H7 (cell line): ENCODE data around the gene NFIA. TPM values are rescaled to one million over a fixed set of nuclear protein-coding genes. Genes with fewer than 3 reads are reported as not detected.

Source experiments
- DNase-seq: peaks from one replicate; pipeline ENCODE4 v3.0.0; 2012
- H3K27me3 ChIP-seq: 2 replicates; pipeline ENCODE4 v1.6.0; 2011; ENCODE audit warnings: mild to moderate bottlenecking, low read length; ENCODE audit not compliant: control insufficient read depth, insufficient read depth
- H3K36me3 ChIP-seq: replicated peaks from 2 replicates; pipeline ENCODE4 v1.5.1; 2011; ENCODE audit warnings: low read length; ENCODE audit not compliant: control insufficient read depth, insufficient read depth
- H3K4me3 ChIP-seq: 2 replicates; pipeline ENCODE4 v1.5.1; 2011; ENCODE audit warnings: low read depth, mild to moderate bottlenecking, control low read depth, low read length, moderate library complexity; ENCODE audit not compliant: insufficient read depth
- total RNA-seq: library from RNA; depleted of rRNA; stranded (reverse); fragments of >200 nt; shearing (Covaris generic); gene quantifications from 2 replicates; pipeline ENCODE4 v1.2.3, GENCODE V29; 2014

NFIA gene
- total RNA-seq, 1 experiment from 2014 or later: 11.3 TPM

DNA sequence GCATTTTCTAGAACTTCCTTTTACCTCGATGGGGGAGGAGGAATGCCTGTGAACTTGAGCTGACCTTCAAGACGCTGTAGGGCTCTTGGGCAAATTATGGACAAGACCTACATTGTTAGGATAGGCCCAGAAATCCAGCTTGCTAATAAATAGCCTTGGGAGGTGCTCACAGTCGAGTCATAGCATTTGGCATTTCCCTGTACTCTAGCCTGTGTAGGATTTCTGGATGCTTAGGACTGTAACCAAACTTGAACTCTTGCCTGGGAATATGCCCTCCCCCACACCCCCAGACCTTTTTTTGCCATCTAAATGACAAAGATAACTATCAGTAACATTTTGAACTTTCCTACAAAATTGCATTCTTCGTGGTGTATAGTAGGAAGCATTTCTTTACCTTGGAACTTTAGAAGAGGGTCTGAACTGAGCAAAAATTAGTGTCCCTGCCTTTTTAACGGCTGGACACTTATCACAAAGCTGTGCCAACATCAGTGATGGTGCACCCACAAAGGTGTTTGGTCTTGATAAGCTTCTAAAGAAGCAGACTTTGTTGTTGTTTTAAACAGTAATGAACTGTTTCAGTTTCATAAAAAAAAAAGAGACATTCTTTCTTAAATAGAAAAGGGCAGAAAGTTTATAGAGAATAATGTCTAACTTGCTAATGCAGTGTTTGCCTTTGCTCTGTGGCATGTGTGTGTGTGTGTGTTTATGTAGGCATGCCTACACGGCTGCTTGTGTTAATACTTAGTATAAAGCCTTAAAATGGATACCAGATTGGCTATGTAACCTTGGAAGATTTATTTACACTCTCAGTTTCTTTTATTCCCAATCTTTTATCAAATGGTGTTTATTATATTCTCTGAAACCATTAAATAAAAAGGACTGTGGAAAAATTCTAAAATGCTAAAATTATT, 88.2 kb downstream of the NFIA start:
- Histone ChIP-seq H3K27me3 (no peaks in the 10 kb centered on the region), H3K4me3 (no peak overlapping the region), H3K36me3 (no peaks in the 10 kb centered on the region)
- DNase-seq: no peak

GRCh38 chr1:61171346-61171745, 89.0 kb downstream of the NFIA start:
- no peak for DNase-seq
- H3K4me3 ChIP-seq: no peak overlapping the region
- H3K27me3 ChIP-seq: no peaks in the 10 kb centered on the region
- H3K36me3 ChIP-seq: no peaks in the 10 kb centered on the region

DNA sequence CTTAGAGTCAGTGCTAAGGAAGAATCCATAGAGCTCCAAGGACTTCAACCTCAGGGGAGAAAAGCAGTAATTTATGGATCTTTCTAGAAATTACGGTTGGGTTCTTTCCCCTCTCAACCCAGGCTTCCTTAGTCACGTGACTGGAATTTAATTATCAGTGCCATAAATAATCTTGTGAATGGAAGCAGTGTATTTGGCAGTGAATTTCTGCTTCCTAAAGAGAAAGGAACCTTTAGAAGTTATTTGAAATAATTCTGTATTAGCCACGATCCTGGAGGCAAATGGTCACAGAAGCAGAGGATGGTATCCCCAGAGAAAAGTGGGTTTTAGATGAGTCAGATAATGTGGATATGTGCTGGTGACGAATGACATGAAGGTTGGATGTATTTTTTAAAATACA, 89.6 kb downstream of the NFIA start:
- H3K36me3 ChIP-seq: no peaks in the 10 kb centered on the region
- H3K27me3 ChIP-seq: no peaks in the 10 kb centered on the region
- no peak for DNase-seq
- H3K4me3 ChIP-seq: no peak overlapping the region

- no peaks in the 10 kb centered on the region for H3K27me3 ChIP-seq
- no peak for DNase-seq
- H3K36me3 ChIP-seq: no peaks in the 10 kb centered on the region
- no peak overlapping the region for H3K4me3 ChIP-seq
Observed at GRCh38 chr1:61173118-61173517, 90.8 kb downstream of the NFIA start.

DNA sequence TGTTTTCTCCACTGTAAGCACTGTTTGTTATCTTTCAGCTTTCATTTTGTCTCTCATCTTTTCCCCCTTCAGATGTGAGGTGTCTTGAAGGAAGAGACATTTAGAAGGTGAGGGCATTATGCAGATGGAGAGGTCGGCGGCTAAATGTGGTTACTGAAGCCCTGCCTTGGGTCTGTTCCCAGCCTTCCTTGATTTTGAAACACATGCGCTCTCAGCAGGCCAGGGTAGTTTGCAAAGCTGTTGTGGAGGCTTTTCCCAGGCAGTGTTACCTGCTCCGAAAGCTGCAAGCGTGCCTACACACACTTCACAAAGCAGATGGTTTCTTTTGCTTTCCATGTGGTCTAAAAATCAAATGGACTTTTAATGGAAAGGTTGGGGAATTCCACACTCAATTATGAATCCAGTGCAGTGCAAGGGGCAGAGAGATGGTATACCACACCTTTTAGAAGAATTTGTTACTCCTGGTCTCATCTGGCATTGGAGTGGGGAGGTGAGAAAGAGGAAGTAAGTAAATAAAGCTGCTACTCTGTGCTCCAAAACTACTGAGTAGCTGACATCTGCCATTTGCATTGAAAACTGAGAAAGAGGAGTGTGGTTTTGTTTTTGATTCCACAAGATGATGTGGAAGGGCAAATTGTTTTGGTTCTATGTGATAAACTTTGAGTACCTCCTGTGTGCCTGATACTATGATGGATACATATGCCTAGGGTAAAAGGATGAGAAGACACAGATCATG, 91.9 kb downstream of the NFIA start:
- no peak for DNase-seq
- Histone ChIP-seq H3K36me3 (no peaks in the 10 kb centered on the region), H3K4me3 (no peak overlapping the region), H3K27me3 (no peaks in the 10 kb centered on the region)

DNA sequence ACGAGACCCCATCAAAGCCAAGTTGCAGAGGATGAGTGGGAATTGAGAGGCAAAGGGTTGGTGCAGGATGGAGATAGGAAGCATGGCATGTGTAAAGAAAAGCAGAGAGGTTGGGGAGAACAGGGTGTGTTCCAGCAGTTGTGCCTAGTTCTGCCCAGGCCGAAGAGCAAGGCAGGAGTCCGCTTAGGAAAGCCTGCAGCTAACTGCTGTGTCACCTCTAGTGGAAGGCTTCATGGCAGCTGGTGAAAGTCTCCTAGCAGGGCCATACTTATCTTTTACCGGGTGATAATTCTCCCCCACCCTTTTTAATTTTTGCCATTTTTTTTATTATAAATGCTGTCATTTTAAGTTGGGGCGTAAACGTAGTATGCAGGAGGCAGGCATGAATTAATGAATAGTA, 93.6 kb downstream of the NFIA start:
- no peak overlapping the region for H3K4me3 ChIP-seq
- H3K27me3 ChIP-seq: no peaks in the 10 kb centered on the region
- H3K36me3 ChIP-seq: no peaks in the 10 kb centered on the region
- no peak for DNase-seq

DNA sequence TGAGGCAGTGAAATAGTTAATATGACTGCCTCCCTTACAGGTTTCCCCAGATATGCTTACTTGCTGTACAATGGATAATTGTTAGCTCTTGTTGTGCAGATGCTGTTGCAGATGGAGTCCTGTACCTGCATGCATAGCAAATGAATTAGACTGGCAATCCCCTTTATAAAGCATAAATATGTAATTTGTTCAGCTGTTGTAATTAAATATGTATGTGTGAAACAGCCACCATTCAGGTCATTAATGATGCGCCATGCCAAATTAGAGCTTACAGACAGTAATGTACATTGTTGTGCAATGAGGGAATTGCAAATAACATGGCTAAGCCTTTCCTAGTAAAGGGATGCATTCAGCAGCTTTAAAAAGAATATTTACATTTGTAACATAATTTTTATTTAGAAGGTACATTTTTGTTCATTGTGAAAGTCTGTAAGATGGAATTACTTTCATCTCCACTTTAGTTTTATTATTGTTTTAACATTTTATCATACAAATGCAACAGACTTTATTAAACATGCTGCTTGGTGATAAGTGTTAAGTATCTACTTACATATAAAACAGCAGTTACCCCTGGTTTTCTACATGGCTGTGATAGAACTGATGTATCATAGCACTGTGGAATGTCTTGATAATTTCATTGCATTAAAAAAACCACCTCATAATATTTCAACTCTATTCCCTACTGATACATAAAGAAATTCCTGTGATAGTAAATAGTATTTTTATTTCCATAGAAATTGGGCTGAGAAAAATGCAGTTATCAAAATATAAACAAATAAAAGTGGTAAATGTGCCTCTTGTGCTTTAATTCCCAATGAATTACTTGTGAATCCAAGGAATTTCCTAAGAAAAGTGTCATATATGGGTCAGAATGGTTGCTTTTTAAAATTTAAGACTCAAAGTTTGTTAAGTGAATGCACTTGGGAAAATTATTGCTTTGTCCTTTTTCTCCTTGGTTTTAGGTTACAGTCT, 99.0 kb downstream of the NFIA start:
- Histone ChIP-seq H3K4me3 (no peak overlapping the region), H3K27me3 (no peaks in the 10 kb centered on the region), H3K36me3 (no peaks in the 10 kb centered on the region)
- DNase-seq: no peak

DNA sequence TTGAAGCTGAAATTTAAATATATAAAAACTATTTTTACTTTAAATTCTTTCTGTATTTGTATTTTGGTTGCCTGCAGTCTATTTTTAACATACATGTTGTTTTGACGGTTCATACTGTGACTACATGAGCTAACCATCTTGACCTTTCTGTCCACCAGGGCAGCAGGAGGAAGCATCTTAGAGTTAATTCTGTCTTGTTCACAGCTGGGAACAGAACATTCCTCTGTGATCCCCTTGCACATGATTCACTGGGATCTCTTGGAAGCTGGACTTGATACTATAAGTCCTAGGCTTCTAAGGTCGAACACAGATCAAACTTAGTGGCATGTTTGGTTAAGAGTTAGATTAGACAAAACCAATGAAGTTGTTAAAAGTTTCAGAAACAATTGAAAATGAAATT, 99.7 kb downstream of the NFIA start:
- no peak overlapping the region for H3K4me3 ChIP-seq
- H3K36me3 ChIP-seq: no peaks in the 10 kb centered on the region
- H3K27me3 ChIP-seq: no peaks in the 10 kb centered on the region
- no peak for DNase-seq

DNA sequence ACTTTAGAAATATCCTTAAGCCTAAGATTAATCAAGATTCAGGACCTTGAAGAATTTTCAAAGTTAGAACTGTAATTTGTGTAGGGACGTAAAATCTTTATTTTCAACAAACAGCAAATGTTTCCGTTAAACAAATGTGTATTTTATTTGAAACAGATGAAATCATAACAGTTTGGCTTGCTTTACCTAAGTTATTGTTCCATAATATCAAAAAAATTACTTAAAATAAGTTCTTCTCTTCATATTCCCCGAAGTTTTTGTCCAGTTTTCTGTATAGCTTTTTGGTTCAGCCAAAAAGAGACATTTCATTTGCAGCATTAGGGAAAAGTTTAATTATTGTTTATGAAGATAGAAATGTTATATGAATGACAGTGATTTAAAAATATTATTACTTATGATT, 100.1 kb downstream of the NFIA start:
- Histone ChIP-seq H3K4me3 (no peak overlapping the region), H3K27me3 (no peaks in the 10 kb centered on the region), H3K36me3 (no peaks in the 10 kb centered on the region)
- no peak for DNase-seq

DNA sequence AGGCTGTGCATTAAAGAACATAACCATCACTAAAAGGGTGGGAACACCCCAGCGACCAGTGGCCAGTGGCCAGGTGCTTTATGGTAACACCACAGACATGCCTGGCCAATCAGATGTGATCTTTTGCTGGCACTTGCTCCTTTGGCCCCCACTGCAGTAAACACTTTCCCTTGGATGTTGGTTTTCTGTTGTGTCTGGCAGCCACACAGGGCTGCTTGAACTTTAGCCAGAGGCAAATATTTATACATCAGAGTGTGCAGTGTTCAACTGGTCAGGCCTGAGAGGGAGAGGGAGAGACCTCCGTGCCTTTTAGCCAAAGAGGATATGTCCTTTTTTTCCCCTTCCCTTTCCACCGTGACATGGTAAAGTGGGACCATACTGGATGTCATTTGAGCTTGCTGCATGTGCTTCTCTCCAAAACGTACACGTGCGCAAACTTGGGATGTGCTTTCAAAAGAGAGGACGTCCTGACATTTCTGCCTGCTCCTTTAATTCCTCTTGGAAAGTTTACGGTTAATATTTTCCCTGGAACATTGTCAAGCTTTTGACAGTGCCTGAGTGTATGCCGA, 101.2 kb downstream of the NFIA start:
- no peak for DNase-seq
- Histone ChIP-seq H3K4me3 (no peak overlapping the region), H3K36me3 (no peaks in the 10 kb centered on the region), H3K27me3 (no peaks in the 10 kb centered on the region)

DNA sequence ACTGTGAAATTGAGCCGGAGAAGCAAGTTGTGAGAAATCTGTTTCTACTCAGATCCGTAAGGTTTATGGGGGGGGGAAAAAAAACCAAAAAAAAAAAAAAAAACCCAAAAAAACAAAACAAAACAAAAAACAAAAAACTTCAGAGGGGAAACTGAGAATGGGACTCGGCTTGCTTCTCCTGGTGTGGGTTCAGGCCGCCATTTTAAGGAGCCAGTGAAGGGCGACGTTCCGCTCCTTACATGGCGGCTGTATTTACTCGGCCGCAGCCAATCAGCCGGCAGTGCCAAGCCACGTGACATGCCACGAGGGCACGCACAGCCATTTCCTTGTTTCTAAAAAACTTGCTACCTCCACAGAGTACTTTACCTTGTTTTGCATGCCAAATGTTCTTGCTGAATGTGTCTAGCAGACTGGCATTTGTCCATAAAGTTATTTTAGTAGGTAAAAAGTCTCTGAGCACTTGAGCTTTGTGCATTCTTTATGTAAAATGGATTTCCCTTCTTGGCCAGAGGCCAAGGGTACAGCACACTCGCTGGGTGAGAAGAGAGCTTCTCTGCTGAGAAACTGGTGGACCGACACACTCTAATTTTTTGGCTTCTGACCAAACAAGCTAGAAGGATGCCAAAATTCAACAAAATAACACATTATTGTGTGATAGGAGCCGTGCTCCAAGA, 101.8 kb downstream of the NFIA start:
- Histone ChIP-seq H3K36me3 (no peaks in the 10 kb centered on the region), H3K27me3 (no peaks in the 10 kb centered on the region), H3K4me3 (no peak overlapping the region)
- DNase-seq: no peak

GRCh38 chr1:61184714-61185106, 102.3 kb downstream of the NFIA start:
- H3K27me3 ChIP-seq: no peaks in the 10 kb centered on the region
- H3K36me3 ChIP-seq: no peaks in the 10 kb centered on the region
- no peak overlapping the region for H3K4me3 ChIP-seq
- DNase-seq: no peak

GRCh38 chr1:61186753-61187152, 104.4 kb downstream of the NFIA start:
- no peak for DNase-seq
- Histone ChIP-seq H3K36me3 (no peaks in the 10 kb centered on the region), H3K4me3 (no peak overlapping the region), H3K27me3 (no peaks in the 10 kb centered on the region)
